C1 segment of cervical spinal cord (tissue), 14 donors: Measurements from ENCODE around the gene TMEM98.
"Not testable (repeated sequence)": the region's sequence is repeated elsewhere in the genome, so short reads cannot be mapped to it uniquely, and the experiment has no call there.

ENCODE experiments used
- DNase-seq, 14 donors: peaks; one replicate each; lab custom pipeline; 2025; lab: John Stamatoyannopoulos, UW

TMEM98 gene

DNA sequence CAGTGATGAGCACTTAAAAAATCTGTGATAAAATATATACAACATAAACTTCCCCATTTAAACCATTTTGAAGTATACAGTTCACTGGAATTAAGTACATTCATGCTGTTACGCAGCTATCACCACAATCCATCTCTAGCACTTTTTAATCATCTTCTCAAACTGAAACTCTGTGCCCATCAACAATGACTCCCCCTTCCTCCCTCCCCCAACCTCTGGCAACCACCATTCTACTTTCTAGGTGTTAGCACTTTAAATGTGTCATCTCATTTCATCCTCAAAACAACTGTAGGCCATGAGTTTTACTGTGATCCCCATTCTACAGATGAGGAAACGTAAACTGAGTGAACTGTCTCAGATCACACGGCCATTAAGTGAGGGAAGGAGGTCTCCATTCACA lies 13.8 kb upstream of the TMEM98 start:
- DNase-seq: no peak

DNA sequence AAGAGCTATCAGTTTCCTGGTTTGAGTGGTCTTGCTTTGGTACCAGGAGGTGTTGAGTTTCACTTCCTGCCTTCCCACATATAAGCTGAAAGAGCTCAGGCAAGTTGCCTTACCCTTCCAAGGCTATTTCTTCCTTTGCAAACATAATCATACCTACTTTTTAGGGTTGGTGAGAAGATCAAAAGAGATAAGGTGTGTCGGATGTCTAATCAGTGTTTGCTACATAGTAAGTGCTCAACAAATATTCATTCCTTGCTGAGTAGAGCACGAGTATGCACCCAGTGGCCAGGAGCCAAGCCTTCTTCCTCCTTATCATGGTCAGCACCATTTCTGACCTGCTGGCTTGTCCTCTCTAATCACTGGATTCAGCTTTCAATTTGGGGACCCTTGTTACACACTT lies 12.7 kb upstream of the TMEM98 start:
- no peak for DNase-seq

DNA sequence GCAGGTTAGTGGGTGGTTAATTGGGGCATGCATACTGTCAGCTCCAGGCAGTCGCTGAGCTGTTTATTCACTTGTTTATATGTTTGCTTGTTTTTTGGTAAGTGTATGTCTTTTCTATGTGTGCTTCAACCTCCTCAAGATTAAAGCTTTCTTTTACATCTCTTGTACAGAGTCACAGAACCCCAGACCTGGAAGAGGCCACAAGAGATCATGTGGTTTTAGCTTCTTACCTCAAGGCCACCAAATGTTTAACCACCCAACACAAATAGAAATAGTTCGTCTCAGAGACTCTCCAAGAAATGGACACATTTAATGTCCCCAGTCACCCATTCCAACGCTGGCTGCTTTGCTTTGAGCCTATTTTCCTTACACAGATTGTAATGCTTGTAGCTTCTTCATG lies 11.8 kb upstream of the TMEM98 start:
- no peak for DNase-seq

DNA sequence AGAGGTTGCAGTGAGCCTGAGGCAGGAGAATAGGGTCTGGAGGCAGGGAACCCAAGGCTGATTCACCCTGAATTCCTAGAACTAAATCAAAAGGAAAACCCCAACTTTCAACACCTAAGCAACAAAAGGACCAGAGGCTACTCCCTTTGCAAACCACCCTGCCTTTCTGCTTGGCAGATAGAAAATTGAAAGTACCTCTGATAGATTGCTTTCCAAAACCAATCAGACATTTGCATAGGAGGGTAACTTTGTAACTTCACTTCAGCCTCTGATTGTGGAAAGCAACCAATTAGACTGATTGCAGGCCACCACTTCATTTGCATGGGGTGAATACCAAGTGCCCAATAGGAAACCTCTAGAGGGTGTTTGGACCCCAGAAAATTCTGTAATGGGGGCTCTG lies 10.9 kb upstream of the TMEM98 start:
- DNase-seq: no peak

DNA sequence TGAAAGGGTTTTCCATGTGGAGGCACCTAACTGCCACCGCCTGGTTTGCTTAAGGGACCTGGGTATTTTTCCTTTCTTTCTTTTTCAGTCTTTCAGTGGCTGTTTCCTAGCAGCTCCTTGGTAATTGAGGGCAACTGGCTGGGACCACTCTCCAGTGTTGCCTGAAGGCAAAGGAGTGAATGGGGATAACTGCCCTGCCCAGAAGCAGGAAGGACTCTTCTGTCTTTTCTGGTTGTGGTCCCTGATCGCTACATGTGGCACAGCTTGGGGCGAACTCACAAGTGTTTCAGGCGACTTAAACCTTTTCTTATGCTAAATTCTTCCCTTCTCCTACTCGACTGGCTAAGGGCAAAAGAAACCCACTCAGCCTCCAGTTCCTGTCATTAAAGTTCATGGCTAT lies 10.1 kb upstream of the TMEM98 start:
- no peak for DNase-seq

DNA sequence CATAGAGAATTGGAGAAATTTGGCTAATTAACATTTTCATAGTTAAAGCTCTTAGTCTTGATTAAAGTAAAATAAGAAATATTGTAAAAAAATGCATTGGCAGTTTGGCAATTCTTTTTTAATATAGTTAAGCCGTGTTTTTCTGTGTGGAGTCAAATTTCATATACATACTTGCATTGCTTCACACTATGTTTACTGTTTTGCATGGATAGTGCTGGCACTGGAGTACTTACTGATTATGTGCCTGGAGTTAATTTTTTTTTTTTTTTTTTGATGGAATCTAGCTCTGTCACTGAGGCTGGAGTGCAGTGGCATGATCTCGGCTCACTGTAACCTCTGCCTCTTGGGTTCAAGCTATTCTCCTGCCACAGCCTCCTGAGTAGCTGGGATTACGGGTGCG lies 8.1 kb upstream of the TMEM98 start:
- not testable (repeated sequence) for DNase-seq

DNA sequence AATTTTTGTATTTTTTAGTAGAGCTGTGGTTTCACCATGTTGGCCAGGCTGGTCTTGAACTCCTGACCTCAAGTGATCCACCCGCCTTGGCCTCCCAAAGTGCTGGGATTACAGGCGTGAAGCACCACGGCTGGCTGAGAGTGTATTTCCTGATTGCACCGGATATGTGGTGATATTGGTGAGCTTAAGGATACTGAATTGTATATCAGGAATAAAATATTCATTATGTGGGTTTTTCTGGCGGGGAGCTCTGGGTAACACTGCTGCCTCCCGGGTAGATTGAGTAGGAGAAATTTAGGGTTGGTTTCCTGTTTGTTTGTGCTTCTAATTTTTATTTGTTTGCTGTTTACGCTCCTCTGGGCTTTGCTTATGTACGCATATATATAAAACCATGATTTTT lies 7.7 kb upstream of the TMEM98 start:
- DNase-seq: no peak

DNA sequence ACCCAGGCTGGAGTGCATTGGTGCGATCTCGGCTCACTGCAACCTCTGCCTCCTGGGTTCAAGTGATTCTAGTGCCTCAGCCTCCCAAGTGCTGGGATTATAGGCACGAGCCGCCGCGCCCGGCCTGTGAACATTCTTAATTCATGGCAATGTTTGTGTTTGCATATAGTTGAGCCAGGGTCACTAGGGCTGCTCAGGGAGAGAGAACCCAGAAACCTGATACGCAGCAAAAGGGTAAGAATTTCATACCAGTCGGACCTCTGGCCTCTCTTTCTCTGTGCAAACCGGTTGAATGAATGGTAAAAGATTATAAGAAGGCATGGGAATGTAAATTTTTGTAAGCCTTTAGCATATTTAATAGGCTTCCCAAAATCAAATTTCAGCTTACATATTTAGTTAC lies 6.9 kb upstream of the TMEM98 start:
- DNase-seq: no peak

DNA sequence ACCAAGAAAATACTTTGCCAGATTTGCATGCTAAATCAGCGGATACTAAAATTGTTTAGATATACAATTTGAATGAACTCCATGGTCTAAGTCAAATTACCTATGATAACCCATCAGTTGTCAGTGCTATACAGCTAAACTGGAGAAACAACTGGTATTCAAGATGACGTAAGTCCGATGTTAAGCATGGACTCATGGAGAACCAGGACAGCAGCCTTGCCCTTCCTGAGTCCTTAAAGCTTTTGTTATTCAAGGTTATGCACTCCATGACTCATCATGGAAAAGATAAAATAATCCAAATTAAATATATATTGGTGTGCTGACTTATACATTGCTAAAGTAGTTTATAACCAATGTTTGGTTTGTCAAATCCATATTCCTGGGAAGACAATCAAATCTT lies 4.0 kb upstream of the TMEM98 start:
- not testable (repeated sequence) for DNase-seq

DNA sequence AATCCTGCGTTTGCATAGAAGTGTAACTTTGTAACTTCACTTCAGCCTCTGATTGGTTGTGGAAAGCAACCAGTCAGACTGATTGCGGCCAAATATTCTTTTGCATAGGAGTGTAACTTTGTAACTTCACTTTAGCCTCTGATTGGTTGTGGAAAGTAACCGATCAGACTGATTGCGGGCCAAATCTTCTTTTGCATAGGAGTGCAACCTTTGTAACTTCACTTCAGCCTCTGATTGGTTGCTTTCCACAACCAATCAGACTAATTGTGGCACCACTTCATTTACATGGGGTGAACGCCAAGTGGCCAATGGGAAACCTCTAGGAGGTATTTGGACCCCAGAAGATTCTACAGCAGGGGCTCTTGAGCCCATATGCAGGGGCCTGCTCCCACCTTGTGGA lies 1.8 kb upstream of the TMEM98 start:
- no peak for DNase-seq

DNA sequence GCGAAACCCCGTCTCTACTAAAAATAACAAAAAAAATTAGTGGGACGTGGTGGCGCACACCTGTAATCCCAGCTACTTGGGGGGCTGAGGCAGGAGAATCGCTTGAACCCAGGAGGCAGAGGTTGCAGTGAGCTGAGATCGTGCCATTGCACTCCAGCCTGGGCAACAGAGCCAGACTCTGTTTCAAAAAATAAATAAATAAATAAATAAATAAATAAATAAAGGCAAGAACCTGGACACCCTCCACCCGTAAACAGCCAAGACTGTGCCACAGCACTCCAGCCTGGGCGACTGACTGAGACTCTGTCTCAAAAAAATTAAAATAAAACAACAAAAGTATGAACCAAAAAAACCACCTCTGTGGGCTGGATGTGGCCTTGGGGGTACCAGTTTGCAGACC lies 1.2 kb upstream of the TMEM98 start:
- not testable (repeated sequence) for DNase-seq

DNA sequence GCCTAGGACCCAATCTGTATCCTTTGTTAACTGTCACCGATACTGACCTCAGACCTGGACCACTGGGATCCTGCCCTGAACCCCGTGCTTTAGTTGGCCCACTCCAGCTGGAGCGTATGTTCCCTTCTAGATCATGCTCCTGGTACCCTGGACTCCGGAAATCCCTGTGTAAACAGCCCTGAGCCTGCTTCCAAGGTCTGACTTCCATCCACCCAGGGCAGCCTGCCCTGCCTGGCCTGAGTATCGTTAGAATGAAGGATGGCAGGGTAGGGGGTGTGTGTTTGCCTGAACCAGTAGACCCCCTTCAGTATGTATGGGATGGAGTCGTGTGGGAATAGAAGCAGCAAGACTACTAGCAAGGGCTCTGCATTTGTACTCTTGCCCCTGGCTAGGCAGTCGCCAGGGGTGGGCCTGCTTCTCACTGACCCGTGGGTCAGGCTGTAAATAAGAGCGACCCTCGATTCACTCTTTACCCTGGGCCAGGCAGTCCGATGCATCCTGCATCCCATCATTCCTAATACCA lies 691 bp upstream of the TMEM98 start:
- DNase-seq: peak in 4 of 14 donors; percentile 31 to 68 (median 46)

DNA sequence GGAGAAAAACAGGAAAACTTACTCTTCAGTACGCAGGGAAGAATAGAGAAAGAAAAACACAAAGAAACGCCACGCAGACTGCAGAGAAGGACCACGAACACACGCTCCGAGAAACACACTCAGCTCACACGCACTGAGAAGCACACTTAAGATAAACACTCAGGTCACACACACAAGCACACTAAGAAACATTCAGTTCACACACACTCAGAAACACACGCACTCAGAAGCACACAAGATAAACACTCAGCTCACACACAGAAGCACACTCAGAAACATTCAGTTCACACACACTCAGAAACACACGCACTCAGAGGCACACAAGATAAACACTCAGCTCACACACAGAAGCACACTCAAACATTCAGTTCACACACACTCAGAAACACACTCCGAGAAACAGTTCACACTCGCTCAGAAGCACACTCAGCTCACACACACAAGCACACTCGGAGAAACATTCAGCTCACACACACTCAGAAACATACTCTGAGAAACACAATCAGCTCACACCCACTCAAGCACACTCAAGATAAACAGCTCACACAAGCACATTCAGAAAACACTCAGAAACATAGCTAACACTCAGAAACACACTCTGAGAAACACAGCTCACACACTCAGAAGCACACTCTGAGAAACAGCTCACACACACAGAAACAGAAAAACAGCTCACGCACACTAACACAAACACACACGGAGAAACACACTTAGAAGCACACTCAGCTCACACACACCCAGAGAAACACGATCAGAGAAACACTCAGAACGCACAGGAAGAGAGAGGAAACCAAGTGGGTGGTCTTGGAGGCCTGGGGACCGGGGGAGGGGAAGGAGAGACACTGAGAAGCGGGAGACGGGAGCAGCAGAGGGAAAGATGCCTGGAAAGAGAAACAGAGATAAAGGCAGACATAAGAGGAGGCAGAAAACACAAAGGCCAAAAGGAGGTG lies 908 bp downstream of the TMEM98 start:
- DNase-seq: peak in 1 of 14 donors; percentile 34

DNA sequence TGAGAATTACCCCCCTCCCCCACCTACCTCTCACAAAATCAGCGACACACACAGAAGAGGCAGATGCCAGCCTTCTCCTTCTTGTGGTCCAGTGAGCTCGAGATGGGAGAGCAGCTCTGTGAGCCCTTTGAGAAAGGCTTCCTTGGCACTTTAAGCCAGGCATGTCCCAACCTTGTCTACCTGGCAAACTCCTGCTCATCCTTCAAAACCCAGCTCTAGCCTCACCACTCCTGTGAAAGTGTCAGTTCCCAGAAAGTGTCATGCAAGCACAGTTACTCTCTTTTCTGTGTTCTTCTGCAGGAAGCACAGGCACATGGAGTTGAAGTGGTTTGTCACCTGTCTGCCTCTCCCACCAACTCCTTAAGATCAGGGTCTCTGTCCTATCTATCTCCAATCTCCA lies 1.6 kb downstream of the TMEM98 start:
- no peak for DNase-seq

DNA sequence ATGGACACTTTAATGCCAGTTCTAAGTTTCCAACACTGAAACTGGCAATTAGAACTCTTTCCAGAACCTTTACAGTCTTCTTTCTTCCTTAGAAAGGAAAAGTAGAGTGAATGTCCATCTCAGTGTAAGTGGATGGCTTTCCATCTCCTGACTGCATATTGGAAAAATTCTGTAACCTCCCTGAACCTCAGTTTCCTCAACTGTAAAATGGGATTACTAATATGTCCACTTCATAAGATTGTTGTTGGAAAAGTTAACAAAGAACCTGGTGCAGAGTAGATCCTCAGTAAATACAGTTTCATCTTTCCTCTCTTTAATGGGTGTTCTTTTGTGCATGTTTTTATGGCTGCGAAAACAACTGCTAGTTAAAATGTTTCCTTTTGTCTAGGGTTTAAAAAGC lies 2.6 kb downstream of the TMEM98 start:
- no peak for DNase-seq

DNA sequence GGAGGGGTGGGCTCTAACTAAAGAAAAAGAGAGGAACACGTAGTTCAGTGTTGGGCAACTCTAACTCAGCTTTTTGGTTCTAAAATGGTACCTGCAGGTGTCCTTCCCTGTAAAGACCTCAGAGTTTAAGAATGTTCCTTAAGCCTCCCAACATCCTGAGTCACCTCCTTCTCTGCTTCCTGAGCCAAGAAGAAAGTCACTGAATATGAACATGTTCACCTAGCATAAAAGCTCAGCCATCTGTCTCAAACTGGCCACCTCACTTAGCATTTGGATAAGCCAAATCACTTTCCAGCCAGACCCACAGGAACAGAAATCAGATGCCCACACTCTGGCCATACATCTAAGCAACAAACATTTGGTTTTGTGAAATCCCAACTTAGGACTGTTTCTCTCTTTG lies 3.7 kb downstream of the TMEM98 start:
- peak in 1 of 14 donors; percentile 73 for DNase-seq

DNA sequence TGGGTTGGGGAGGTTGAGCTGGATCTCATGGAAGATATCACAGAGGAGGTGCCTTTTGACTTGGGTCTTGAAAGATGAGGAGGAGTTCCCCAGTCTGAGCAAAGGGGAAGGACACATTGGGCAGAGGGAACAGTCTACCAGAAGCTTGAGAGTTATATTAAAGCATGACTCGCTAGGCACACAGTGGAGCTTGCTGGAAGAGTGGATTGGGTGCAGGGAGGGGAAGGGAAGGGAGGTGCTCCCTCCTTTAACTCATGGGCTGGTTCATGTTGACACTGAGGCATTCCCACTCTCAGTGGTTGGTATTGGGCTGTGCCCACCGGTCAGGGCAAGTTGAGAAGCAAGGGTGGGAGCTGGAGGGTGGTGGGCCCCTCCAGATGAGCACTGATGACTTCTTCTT lies 5.9 kb downstream of the TMEM98 start:
- DNase-seq: no peak

DNA sequence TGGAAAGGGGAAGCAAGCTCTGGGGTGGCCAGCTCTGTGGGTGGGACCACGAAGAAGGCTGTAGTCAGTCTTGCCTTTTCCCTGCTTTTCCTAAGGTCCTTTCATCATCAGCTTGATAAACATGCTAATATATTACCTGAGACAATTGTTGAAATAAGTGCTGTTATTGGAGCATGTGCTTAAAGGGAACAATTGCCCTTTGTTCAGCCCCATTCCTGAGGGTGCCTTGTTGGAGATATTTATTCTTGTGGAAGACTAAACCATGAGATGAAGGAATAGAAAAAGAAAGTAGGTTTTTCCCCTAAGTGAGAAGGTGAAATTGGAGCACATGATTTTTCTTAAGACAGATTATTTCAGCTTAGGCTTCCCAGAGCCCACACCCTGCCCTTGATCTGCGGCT lies 7.8 kb downstream of the TMEM98 start:
- DNase-seq: no peak

DNA sequence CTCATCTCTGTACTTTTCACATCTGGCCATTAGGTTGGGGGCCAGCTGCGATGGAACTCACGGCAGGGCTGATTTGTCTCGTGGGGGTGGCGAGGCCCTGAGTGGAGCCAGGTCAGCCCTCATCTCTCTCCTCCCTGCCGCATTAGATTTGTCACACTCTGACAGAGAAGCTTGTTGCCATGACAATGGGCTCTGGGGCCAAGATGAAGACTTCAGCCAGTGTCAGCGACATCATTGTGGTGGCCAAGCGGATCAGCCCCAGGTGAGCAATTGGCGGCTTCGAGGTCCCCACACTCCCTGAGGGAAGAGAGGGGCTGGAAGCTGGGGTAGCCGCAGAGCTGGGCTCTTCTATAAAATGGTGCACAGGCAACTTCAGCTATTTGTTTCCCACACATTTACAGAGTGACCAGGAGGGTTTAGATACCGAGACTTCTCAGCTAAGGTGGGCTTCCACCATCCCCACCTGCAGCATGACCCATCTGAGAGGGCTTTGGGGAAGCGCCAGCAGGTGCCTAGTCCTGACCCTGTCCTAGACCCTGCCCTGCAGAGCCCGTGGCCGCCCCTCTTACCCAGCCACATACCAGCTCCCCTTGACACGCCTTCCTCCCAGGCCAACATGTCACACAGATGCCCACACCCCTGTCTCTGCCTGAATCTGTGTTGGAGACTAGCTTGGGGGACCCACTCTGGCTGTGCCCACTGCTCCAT lies 8.4 kb downstream of the TMEM98 start:
- peak in 1 of 14 donors; percentile 73 for DNase-seq

DNA sequence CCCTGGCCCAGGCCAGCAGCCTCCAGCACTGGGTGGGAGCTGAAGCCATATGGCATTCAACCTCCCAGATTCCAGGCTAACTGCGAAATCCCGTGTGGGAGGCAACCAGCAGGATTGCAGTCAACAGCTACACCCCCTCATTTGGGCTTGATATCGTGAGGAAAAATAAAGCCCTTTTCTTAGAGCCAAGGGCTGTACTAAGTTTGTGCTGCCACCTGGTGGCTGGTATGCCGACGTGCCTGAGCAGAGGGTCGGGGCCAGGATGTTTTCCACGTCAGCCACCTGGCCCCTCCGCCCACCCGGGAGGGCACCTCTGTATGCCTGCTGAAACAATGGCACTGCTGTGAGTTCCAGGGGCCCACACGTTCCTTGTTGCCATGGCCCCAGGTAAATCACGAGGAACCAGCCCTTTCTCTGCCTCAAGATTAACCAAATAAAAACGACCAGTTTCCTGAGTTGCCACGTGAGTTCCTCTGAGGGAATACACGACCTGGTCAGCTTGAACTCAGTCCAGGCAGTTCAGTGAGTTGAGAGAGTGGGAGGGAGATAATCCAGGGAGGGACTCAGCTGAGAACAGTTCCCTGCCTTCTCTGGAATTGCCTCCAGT lies 9.0 kb downstream of the TMEM98 start:
- peak in 6 of 14 donors; percentile 22 to 62 (median 34) for DNase-seq

DNA sequence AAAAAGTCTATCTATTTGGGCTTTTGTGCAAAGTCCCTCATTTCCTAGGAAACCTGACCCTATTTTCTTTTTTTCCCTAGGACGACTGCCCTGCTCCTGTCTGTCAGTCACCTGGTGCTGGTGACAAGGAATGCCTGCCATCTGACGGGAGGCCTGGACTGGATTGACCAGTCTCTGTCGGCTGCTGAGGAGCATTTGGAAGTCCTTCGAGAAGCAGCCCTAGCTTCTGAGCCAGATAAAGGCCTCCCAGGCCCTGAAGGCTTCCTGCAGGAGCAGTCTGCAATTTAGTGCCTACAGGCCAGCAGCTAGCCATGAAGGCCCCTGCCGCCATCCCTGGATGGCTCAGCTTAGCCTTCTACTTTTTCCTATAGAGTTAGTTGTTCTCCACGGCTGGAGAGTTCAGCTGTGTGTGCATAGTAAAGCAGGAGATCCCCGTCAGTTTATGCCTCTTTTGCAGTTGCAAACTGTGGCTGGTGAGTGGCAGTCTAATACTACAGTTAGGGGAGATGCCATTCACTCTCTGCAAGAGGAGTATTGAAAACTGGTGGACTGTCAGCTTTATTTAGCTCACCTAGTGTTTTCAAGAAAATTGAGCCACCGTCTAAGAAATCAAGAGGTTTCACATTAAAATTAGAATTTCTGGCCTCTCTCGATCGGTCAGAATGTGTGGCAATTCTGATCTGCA lies 12.9 kb downstream of the TMEM98 start:
- no peak for DNase-seq
